ENCODE results near the gene PCSK2. TPM values are rescaled to one million over a fixed set of nuclear protein-coding genes. Genes with fewer than 3 reads are reported as not detected.
A peak's percentile ranks its signal among the peaks of the same experiment; 100 is the strongest.

PCSK2 gene
- polyA plus RNA-seq, 3 donors = not detected

DNA sequence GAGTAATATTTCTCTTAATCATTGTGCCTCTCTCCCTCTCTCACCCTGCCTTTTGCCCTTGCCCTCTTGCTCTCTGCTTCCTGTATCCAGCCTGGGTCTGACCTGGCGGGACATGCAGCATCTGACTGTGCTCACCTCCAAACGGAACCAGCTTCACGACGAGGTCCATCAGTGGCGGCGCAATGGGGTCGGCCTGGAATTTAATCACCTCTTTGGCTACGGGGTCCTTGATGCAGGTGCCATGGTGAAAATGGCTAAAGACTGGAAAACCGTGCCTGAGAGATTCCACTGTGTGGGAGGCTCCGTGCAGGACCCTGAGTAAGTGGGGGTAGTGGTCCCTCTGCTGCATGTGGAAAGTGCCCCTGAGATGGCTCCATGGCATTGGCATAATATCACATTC lies 238.4 kb downstream of the PCSK2 start:
- no peak overlapping the region for H3K4me3 Mint-ChIP-seq
- H3K36me3 Mint-ChIP-seq = no peaks in the 10 kb centered on the region
- Histone ChIP-seq H3K9me3 (replicated peaks in 1 of 2; ENCODE audit: control insufficient read depth in 1 of 2, insufficient read depth in 1 of 2, low read length in 2 of 2) (no peaks in the 10 kb centered on the region), H3K27me3 (ENCODE audit: control insufficient read depth in 2 of 2, insufficient read depth in 2 of 2, low read length in 2 of 2) (no peaks in the 10 kb centered on the region), H3K4me2 (replicated peaks; ENCODE audit: extremely low read depth, low read length, poor library complexity, severe bottlenecking) (no peak overlapping the region), H3K79me2 (ENCODE audit: insufficient read depth, low read length) (no peaks in the 10 kb centered on the region), H3K36me3 (replicated peaks in 1 of 2; ENCODE audit: control insufficient read depth in 1 of 2, insufficient read depth in 2 of 2, low read length in 2 of 2) (no peaks in the 10 kb centered on the region), H2AFZ (ENCODE audit: insufficient read depth, low read depth, low read length, poor library complexity, severe bottlenecking) (no peak overlapping the region), H3K4me1 (ENCODE audit: control insufficient read depth in 1 of 2, insufficient read depth in 2 of 2, low read length in 2 of 2) (no peaks in the 10 kb centered on the region), H3K9ac (ENCODE audit: insufficient read depth, low read length, poor library complexity, severe bottlenecking) (no peak overlapping the region), H3K4me3 (replicated peaks in 1 of 3; ENCODE audit: low read depth in 2 of 3, low read length in 3 of 3) (no peak overlapping the region), H3K27ac (ENCODE audit: low read depth in 1 of 2, low read length in 2 of 2) (no peak overlapping the region), H4K20me1 (ENCODE audit: insufficient read depth, low read length) (no peaks in the 10 kb centered on the region)
- TF ChIP-seq, protein P1, sequence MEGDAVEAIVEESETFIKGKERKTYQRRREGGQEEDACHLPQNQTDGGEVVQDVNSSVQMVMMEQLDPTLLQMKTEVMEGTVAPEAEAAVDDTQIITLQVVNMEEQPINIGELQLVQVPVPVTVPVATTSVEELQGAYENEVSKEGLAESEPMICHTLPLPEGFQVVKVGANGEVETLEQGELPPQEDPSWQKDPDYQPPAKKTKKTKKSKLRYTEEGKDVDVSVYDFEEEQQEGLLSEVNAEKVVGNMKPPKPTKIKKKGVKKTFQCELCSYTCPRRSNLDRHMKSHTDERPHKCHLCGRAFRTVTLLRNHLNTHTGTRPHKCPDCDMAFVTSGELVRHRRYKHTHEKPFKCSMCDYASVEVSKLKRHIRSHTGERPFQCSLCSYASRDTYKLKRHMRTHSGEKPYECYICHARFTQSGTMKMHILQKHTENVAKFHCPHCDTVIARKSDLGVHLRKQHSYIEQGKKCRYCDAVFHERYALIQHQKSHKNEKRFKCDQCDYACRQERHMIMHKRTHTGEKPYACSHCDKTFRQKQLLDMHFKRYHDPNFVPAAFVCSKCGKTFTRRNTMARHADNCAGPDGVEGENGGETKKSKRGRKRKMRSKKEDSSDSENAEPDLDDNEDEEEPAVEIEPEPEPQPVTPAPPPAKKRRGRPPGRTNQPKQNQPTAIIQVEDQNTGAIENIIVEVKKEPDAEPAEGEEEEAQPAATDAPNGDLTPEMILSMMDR (IDR thresholded peaks at IDR 0.05) = no peak
- H3K27me3 Mint-ChIP-seq (ENCODE audit: low read depth in 3 of 3) = peaks cover 2 to 7% (median 3%) of the 10 kb centered on the region in 3 donors
- H3K27ac Mint-ChIP-seq = peak overlapping the region in 1 of 7 donors; percentile 73
- DNase-seq = no peak
- WGBS (ENCODE audit: insufficient coverage) = 97% methylated on average over 8 of the region's 10 CpGs
- no peaks in the 10 kb centered on the region for H3K4me1 Mint-ChIP-seq
- H3K9me3 Mint-ChIP-seq = peaks cover 2 to 8% (median 5%) of the 10 kb centered on the region in 7 donors
- intact Hi-C loops (cut with micrococcal nuclease) = no loop called here

DNA sequence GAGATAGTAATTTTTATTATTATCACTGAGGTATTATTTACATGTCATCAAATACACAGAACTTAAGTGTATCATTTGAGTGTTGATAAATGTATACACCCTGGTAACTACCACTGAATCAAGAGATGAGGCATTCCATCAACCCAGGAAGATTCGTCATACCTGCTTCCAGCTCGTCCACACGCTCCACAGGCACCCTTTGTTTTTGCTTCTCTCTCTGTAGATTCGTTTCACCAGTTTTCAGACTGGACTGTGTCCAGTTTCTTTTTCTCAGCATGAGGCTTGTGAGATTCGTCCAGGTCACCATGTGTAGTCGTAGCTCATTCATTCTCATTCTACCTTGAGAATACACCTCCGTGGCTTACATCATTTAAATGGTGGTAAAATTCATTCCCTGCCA lies 239.8 kb downstream of the PCSK2 start:
- Histone ChIP-seq H3K79me2 (ENCODE audit: insufficient read depth, low read length) (no peaks in the 10 kb centered on the region), H3K4me1 (ENCODE audit: control insufficient read depth in 1 of 2, insufficient read depth in 2 of 2, low read length in 2 of 2) (no peaks in the 10 kb centered on the region), H3K9ac (ENCODE audit: insufficient read depth, low read length, poor library complexity, severe bottlenecking) (no peak overlapping the region), H3K27ac (ENCODE audit: low read depth in 1 of 2, low read length in 2 of 2) (no peak overlapping the region), H4K20me1 (ENCODE audit: insufficient read depth, low read length) (no peaks in the 10 kb centered on the region), H2AFZ (ENCODE audit: insufficient read depth, low read depth, low read length, poor library complexity, severe bottlenecking) (no peak overlapping the region), H3K9me3 (replicated peaks in 1 of 2; ENCODE audit: control insufficient read depth in 1 of 2, insufficient read depth in 1 of 2, low read length in 2 of 2) (no peaks in the 10 kb centered on the region), H3K4me2 (replicated peaks; ENCODE audit: extremely low read depth, low read length, poor library complexity, severe bottlenecking) (no peak overlapping the region), H3K27me3 (ENCODE audit: control insufficient read depth in 2 of 2, insufficient read depth in 2 of 2, low read length in 2 of 2) (no peaks in the 10 kb centered on the region), H3K4me3 (replicated peaks in 1 of 3; ENCODE audit: low read depth in 2 of 3, low read length in 3 of 3) (no peak overlapping the region), H3K36me3 (replicated peaks in 1 of 2; ENCODE audit: control insufficient read depth in 1 of 2, insufficient read depth in 2 of 2, low read length in 2 of 2) (no peaks in the 10 kb centered on the region)
- peaks cover 0 to 6% (median 4%) of the 10 kb centered on the region in 7 donors for H3K9me3 Mint-ChIP-seq
- H3K36me3 Mint-ChIP-seq = no peaks in the 10 kb centered on the region
- no peaks in the 10 kb centered on the region for H3K4me1 Mint-ChIP-seq
- DNase-seq = no peak
- intact Hi-C loops (cut with micrococcal nuclease) = no loop called here
- H3K27ac Mint-ChIP-seq = no peak overlapping the region
- no peak overlapping the region for H3K4me3 Mint-ChIP-seq
- H3K27me3 Mint-ChIP-seq (ENCODE audit: low read depth in 3 of 3) = peaks cover 2 to 7% (median 3%) of the 10 kb centered on the region in 3 donors
- WGBS (ENCODE audit: insufficient coverage) = 93% methylated on average over 7 of the region's 7 CpGs
- TF ChIP-seq, protein P1 (IDR thresholded peaks at IDR 0.05) = no peak

Measured in CD14-positive monocyte (primary cell).